HG03432 (cell line): ENCODE data around the gene ACADSB.

Experiments used
- ATAC-seq: cut with Tn5 transposase; IDR thresholded peaks from one replicate; pipeline ENCODE4 v1.9.1; 2021; ENCODE audit warnings: mild to moderate bottlenecking, moderate library complexity; ENCODE audit not compliant: unreplicated experiment

Gene ACADSB

GRCh38 chr10:123096452-123096851 lies 87.6 kb downstream of the ACADSB start:
- no peak for ATAC-seq

GRCh38 chr10:123097039-123097438 lies 88.2 kb downstream of the ACADSB start:
- ATAC-seq = no peak

- no peak for ATAC-seq
Measured at GRCh38 chr10:123100030-123100762, 91.4 kb downstream of the ACADSB start.

GRCh38 chr10:123101872-123102271 lies 93.1 kb downstream of the ACADSB start:
- no peak for ATAC-seq

- no peak for ATAC-seq
Measured at GRCh38 chr10:123102673-123103072, 93.9 kb downstream of the ACADSB start.

- no peak for ATAC-seq
Measured at GRCh38 chr10:123103944-123104343, 95.1 kb downstream of the ACADSB start.
